Measurements from ENCODE around the gene JPH2.

DNA sequence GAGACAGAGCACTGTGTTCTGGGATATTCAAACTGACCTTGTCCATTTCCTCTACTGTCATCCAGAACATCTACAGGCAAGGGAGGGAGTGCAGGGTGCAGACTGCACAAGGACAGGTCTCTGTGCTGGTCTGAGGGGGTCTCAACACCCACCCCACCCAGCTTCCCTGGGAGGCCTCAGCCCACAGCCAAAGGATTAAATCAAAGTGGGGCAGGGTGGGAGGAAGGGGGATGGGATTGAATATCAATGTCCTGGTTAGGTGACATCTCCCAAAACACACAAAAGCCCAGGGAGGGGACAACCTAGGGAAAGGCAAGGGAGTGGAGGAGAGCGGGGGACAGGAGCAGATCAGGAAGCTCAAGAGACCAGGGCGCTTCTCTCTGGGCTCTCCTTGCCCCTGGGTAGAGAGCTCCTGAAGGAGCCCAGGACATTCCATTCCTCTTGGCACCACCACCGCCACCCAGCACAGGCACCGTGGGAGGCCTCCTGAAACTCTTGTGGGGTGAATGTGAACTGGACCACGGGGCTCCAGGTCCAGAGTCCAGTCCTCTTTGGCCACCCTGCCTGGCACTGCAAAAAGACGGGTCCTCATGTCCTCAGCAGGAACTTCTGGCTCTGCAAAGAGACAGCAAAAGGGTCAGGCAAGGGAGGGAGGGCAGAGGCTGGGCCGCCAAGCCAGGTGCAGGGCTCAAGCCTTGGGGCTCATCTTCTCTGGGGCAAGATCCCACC, 73.9 kb downstream of the JPH2 start:
- TF ChIP-seq, protein P1, sequence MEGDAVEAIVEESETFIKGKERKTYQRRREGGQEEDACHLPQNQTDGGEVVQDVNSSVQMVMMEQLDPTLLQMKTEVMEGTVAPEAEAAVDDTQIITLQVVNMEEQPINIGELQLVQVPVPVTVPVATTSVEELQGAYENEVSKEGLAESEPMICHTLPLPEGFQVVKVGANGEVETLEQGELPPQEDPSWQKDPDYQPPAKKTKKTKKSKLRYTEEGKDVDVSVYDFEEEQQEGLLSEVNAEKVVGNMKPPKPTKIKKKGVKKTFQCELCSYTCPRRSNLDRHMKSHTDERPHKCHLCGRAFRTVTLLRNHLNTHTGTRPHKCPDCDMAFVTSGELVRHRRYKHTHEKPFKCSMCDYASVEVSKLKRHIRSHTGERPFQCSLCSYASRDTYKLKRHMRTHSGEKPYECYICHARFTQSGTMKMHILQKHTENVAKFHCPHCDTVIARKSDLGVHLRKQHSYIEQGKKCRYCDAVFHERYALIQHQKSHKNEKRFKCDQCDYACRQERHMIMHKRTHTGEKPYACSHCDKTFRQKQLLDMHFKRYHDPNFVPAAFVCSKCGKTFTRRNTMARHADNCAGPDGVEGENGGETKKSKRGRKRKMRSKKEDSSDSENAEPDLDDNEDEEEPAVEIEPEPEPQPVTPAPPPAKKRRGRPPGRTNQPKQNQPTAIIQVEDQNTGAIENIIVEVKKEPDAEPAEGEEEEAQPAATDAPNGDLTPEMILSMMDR (IDR thresholded peaks at IDR 0.05; ENCODE audit: low read length): no peak
- TF ChIP-seq EZH2 (optimal IDR thresholded peaks at IDR 0.05; ENCODE audit: low read depth, low read length): no peak
